CD4-positive, alpha-beta T cell treated with Interleukin-4 for 4 hours (primary cell): ENCODE data around the gene EYA4.
"Not testable (repeated sequence)": the region's sequence is repeated elsewhere in the genome, so short reads cannot be mapped to it uniquely, and the experiment has no call there.

Experiments
- DNase-seq: peaks from one replicate; pipeline ENCODE4 v3.0.0-alpha.2; 2020

The EYA4 gene

GRCh38 chr6:133352046-133352445 lies 110.9 kb downstream of the EYA4 start:
- DNase-seq: no peak

GRCh38 chr6:133353061-133353460 lies 111.9 kb downstream of the EYA4 start:
- no peak for DNase-seq

DNA sequence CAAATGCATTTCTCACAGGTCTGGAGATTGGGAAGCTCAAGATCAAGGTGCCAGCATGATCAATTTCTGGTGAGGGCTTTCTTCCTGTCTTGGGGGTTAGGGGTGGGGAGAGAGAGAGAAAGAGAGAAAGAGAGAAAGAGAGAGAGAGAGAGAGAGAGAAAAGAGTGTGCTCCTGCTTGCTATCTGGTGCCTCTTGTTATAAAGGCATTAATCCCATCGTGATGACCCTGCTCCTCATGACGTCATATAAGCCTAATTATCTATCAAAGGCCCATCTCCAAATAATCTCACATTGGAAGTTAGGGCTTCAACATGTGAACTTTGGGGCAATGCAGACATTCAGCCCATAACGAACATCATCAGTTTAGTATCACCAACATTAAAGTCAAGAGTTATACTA lies 114.8 kb downstream of the EYA4 start:
- DNase-seq: no peak

DNA sequence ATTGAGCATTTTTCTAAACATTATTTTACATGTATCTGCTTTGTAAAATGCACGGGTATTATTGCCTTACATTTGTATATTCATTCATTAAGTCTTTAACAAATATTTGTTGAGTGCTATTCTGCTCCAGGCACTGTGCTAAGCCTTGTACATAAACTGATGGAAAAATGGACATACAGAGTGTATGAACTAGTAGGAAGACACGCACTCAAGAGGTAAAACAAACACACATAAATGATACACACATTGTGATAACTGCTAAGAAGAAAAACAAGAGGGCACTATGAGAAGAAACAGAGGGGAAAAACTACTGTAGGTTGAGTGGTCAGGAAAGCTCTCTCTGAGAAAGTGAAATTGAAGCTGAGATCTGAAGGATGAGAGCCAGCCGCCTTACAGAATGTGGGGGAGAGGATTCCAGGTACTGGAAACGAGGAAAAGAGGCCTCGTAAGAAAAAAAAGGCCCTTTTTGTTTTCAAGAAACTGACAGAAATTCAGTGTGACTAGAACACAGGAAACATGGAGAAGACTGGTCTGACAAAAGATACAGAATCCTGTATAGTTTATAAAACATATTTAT lies 117.5 kb downstream of the EYA4 start:
- no peak for DNase-seq

GRCh38 chr6:133359256-133359655 lies 118.1 kb downstream of the EYA4 start:
- DNase-seq: no peak

DNA sequence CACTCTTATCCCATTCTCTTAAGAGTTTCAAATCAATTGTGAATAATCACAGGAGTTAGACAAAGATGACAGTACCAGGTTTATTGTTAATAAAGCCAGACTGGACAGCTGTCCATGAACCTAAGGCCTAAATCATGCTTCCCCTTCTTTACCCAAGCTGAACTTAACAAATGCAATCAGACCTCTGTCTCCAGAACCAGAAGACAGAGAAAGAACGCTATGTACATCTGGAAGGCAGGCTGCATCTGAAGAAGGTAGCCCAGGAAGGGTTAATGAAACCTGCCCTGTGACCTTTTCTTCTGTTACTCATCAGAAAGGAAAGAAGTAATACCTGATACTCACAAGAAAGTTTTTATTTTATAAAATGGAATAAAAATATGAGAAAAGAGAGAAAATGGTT lies 118.6 kb downstream of the EYA4 start:
- no peak for DNase-seq

- DNase-seq: no peak
Measured at GRCh38 chr6:133360194-133360593, 119.0 kb downstream of the EYA4 start.

- no peak for DNase-seq
Measured at GRCh38 chr6:133362813-133363212, 121.7 kb downstream of the EYA4 start.

DNA sequence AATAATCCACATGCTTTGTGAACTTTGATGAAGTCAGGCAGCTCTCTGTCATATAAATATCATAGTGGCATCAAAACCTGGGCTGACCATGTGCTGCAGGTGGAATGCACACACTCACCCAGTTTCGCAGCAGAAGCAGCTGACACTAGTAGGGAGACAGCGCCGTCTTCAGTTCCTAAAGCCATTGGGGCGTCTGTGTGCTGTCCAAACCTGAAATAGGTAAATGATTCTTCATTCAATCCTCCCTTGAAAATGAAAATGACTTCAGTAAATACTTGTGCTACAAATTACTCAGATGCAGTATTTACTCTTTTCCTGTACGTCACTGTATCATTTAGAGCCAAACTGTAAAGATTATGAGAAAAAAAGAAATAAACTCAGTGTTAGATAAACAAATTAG lies 127.5 kb downstream of the EYA4 start:
- no peak for DNase-seq

DNA sequence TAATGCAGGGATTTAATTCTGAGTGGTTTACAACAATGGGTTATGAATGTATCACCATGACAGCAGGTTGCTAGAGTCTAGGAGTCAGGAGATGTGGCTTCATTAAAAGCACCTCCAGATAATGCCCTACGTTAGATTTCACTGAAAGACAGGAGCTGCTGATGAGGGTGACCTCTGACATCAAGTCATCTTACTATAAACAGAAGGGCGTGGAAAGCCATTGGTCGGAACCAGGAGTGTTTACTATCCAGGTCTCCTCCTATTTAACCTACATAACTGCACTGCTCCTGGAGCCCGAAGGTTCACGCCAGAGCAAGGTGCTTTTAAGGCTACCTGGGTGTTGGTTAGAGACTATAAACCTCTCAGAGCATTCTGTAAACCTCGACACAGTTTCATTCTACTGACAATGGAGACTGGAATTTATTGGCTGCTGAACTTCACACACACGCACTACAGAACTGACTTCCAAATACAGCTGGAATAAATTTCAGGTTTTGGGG lies 128.7 kb downstream of the EYA4 start:
- no peak for DNase-seq

- DNase-seq: no peak
Measured at GRCh38 chr6:133376743-133377142, 135.6 kb downstream of the EYA4 start.

DNA sequence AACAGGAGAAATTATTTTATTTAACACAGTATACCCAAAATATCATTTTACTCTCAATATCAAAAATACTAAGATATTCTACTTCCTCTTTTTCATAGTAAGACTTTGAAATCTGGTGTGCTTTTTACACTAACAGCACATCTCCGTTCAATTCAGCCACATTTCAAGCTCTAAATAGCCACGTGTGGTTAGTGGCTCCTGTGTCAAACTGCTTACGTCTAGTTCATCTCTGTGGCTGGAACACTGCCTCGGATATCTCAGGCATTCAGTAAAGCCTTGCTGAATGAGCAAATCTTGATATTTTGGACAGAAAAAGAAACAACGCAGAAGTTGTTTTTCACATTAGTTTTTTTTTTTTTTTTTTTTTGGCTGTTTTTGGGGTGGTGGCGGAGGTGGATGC lies 136.1 kb downstream of the EYA4 start:
- no peak for DNase-seq

- no peak for DNase-seq
Measured at GRCh38 chr6:133380047-133380446, 138.9 kb downstream of the EYA4 start.

DNA sequence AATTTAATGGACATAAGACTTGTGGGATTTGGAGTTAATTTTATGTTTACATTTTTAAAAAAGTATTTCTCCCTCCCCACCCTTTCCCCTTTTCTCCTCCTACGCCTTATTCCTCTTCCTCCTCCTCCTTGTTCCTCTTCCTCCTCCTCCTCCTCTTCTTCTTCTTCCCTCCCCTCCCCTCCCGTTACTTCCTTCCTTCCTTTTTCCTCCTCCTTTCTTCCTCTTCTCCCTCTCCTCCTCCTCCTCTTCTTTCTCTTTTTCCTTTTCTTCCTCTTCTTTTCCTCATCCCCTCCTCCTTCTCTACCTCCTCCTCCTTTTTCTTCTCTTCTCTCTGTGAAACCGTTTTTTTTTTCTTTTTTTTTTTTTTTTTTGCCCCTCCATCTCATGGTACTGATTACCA lies 139.6 kb downstream of the EYA4 start:
- DNase-seq: no peak

- no peak for DNase-seq
Measured at GRCh38 chr6:133388731-133389130, 147.6 kb downstream of the EYA4 start.

GRCh38 chr6:133390168-133390567 lies 149.0 kb downstream of the EYA4 start:
- no peak for DNase-seq

GRCh38 chr6:133392015-133392414 lies 150.9 kb downstream of the EYA4 start:
- DNase-seq: no peak

- no peak for DNase-seq
Measured at GRCh38 chr6:133392641-133393040, 151.5 kb downstream of the EYA4 start.

DNA sequence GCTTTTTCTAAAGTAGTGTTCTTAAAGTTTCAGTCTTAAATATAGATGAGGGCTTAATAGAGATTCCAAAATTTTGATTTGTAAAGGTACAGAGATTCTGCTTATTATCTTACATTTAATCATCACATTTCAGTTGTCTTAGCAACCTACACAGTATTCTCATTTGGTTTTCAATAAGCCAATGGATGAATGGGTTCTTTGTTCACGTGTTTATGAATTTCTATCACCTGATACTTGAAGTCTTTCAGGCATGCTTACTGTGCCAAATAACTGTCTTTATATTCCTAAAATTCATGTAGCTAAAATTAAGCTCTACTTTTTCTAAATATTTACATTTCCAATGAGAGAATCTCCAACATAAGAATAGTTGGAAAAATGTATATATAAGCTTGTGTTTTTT lies 152.7 kb downstream of the EYA4 start:
- DNase-seq: no peak

GRCh38 chr6:133394630-133395029 lies 153.5 kb downstream of the EYA4 start:
- DNase-seq: no peak

- DNase-seq: no peak
Measured at GRCh38 chr6:133396233-133396983, 155.3 kb downstream of the EYA4 start.

DNA sequence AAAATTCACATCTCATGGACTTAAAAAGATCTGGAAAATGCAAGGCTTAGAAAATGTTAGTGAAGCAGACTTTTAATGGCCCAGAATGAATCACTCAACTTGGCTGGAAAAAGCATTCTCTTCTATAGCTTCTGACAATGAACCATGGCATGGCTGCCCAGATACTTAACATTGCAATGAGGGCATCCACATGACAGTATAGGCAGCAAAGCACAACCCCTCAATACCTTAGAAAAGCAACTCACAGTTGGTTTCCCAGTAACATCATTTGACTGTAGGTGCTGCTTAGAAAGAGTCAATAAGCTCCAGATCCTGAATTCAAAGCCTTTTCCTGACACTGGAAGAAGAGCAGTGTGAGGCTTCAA lies 155.8 kb downstream of the EYA4 start:
- no peak for DNase-seq

- not testable (repeated sequence) for DNase-seq
Measured at GRCh38 chr6:133397601-133398000, 156.4 kb downstream of the EYA4 start.

DNA sequence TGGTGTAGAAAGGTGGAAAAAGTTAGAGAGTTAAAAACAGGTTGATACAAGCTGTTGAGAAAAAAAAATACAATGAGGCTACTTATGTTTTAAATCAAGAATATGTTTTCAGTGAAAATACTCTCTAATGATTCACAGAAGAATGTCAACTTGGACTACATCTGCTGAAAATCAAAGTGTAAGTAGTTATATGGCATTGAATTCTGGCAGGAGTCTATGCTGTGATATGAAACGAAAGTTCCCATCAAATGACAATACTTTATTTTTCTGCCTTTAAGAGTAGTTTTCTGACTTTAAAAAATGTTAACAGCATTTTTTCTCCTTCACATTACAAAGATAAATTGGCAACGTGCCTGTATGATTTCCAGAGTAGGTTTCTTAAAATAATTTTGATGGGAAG lies 158.3 kb downstream of the EYA4 start:
- DNase-seq: no peak

- no peak for DNase-seq
Measured at GRCh38 chr6:133404151-133404550, 163.0 kb downstream of the EYA4 start.
